ENCODE results near the gene PTPRQ. TPM values are rescaled to one million over a fixed set of nuclear protein-coding genes. Genes with fewer than 3 reads are reported as not detected.

The PTPRQ gene
- polyA plus RNA-seq, 2 of the 4 experiments (the other 2 are of a cell fraction): 0.14 to 0.17 TPM

- no peak for TF ChIP-seq USF2 (IDR thresholded peaks at IDR 0.05)
- TF ChIP-seq HOXA7 (CRISPR knock-in tag; IDR thresholded peaks at IDR 0.05): no peak
- Histone ChIP-seq H3K9me3 (no peaks in the 10 kb centered on the region), H3K4me3 (no peak within 1 kb of the TSS), H3K4me2 (no peak within 1 kb of the TSS), H3K27ac (no peak within 1 kb of the TSS), H3K4me1 (no peaks in the 10 kb centered on the region)
- WGBS (ENCODE audit: missing lambda C conversion rate): 78% methylated on average over 45 of the region's 45 CpGs
- ChIA-PET POLR2A (no interaction called here), CTCF (no interaction called here)
- no peak for ATAC-seq
- no peak for FAIRE-seq
- no peak for DNase-seq (ENCODE audit: low read depth in 1 of 2, low spot score in 1 of 2)
Observed at GRCh38 chr12:80716696-80717469, 272.8 kb downstream of the PTPRQ start, which contains the start of gene MYF5. Gene MYF5 (plus strand): TSS chr12:80716912. CDS start chr12:80717064, 152 bp downstream.

DNA sequence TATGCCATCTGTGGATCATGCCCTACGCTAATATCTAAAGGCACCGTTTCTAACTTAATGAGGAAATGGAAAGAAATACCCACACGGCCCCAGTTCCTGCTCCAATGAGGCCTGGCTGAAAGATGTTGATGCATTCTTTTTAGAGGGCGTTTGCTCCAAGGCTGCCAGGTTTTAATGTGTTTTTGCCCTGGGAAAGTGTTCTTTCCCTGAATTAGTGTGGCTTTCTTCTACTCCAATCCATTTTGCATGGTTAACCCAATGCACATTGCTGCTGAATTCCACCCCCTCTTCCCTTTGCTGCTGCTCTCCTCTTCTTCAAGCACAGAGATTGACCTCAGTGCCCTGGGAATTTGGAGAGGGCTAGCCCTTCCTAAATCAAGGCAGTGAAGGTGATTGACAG is 273.8 kb downstream of the PTPRQ start:
- ATAC-seq: no peak
- CTCF ChIA-PET: no interaction called here
- DNase-seq (ENCODE audit: low read depth in 1 of 2, low spot score in 1 of 2): no peak
- H3K4me2 ChIP-seq: no peak overlapping the region
- no peak overlapping the region for H3K4me3 ChIP-seq
- FAIRE-seq: no peak
- H3K4me1 ChIP-seq: no peaks in the 10 kb centered on the region
- WGBS (ENCODE audit: missing lambda C conversion rate): 23% methylated on average over 4 of the region's 4 CpGs
- no peaks in the 10 kb centered on the region for H3K9me3 ChIP-seq
- no peak overlapping the region for H3K27ac ChIP-seq
- TF ChIP-seq ZSCAN20 (CRISPR knock-in tag; IDR thresholded peaks at IDR 0.05): no peak
- TF ChIP-seq, protein P1, sequence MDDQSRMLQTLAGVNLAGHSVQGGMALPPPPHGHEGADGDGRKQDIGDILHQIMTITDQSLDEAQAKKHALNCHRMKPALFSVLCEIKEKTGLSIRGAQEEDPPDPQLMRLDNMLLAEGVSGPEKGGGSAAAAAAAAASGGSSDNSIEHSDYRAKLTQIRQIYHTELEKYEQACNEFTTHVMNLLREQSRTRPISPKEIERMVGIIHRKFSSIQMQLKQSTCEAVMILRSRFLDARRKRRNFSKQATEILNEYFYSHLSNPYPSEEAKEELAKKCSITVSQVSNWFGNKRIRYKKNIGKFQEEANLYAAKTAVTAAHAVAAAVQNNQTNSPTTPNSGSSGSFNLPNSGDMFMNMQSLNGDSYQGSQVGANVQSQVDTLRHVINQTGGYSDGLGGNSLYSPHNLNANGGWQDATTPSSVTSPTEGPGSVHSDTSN (IDR thresholded peaks at IDR 0.05): no peak
- TF ChIP-seq HDAC2 (IDR thresholded peaks at IDR 0.05): no peak
- TF ChIP-seq GATA3 (IDR thresholded peaks at IDR 0.05; ENCODE audit: borderline replicate concordance): no peak
- no peak for TF ChIP-seq KDM5A (IDR thresholded peaks at IDR 0.05)
- TF ChIP-seq CBX2 (IDR thresholded peaks at IDR 0.05; ENCODE audit: borderline replicate concordance, low read depth): no peak
- no peak for TF ChIP-seq E2F6 (IDR thresholded peaks at IDR 0.05; ENCODE audit: borderline replicate concordance, low read depth)
- no peak for TF ChIP-seq HOXB5 (CRISPR knock-in tag; IDR thresholded peaks at IDR 0.05)
- no peak for TF ChIP-seq ZC3H11A (IDR thresholded peaks at IDR 0.05)
- TF ChIP-seq CHD4 (IDR thresholded peaks at IDR 0.05; ENCODE audit: borderline replicate concordance): no peak
- no peak for TF ChIP-seq FOSL2 (IDR thresholded peaks at IDR 0.05)
- no peak for TF ChIP-seq FOSL2 (CRISPR knock-in tag; IDR thresholded peaks at IDR 0.05)
- TF ChIP-seq KDM1A (IDR thresholded peaks at IDR 0.05; ENCODE audit: low read depth): no peak
- TF ChIP-seq EP300 (IDR thresholded peaks at IDR 0.05): no peak
- TF ChIP-seq ZFP36 (IDR thresholded peaks at IDR 0.05; ENCODE audit: borderline replicate concordance, partially characterized antibody): no peak
- no peak for TF ChIP-seq HEYL (CRISPR knock-in tag; IDR thresholded peaks at IDR 0.05)
- no peak for TF ChIP-seq RNF2 (IDR thresholded peaks at IDR 0.05; ENCODE audit: borderline replicate concordance, low read depth)
- POLR2A ChIA-PET: no interaction called here

GRCh38 chr12:80720516-80720915 is 276.5 kb downstream of the PTPRQ start:
- Histone ChIP-seq H3K4me2 (no peak overlapping the region), H3K4me3 (no peak overlapping the region), H3K4me1 (no peaks in the 10 kb centered on the region), H3K9me3 (no peaks in the 10 kb centered on the region), H3K27ac (no peak overlapping the region)
- no peak for DNase-seq (ENCODE audit: low read depth in 1 of 2, low spot score in 1 of 2)
- no peak for FAIRE-seq
- no peak for ATAC-seq
- ChIA-PET CTCF (no interaction called here), POLR2A (no interaction called here)
- 31% methylated on average over 1 of the region's 1 CpG for WGBS (ENCODE audit: missing lambda C conversion rate)
- TF ChIP-seq, protein P1 (IDR thresholded peaks at IDR 0.05): no peak
- TF ChIP-seq E2F6 (IDR thresholded peaks at IDR 0.05; ENCODE audit: borderline replicate concordance, low read depth) (no peak), ESRRA (IDR thresholded peaks at IDR 0.05; ENCODE audit: borderline replicate concordance, low read length) (no peak), RFX5 (IDR thresholded peaks at IDR 0.05) (no peak), HOXB13 (CRISPR knock-in tag; IDR thresholded peaks at IDR 0.05; ENCODE audit: low read depth) (no peak), HEYL (CRISPR knock-in tag; IDR thresholded peaks at IDR 0.05) (no peak), ELK1 (IDR thresholded peaks at IDR 0.05; ENCODE audit: low read depth, low read length) (no peak), BHLHE40 (IDR thresholded peaks at IDR 0.05; ENCODE audit: low read depth, low read length) (no peak), MAZ (IDR thresholded peaks at IDR 0.05; ENCODE audit: borderline replicate concordance, low read depth, low read length) (no peak), NPAS2 (CRISPR knock-in tag; IDR thresholded peaks at IDR 0.05; ENCODE audit: borderline replicate concordance) (no peak), FOSB (CRISPR knock-in tag; IDR thresholded peaks at IDR 0.05) (no peak), NR3C1 (IDR thresholded peaks at IDR 0.05) (no peak), ZNF302 (CRISPR knock-in tag; IDR thresholded peaks at IDR 0.05) (no peak)
